Endodermal cell (in vitro differentiated cells): ENCODE measurements around the gene CELSR2. TPM values are rescaled to one million over a fixed set of nuclear protein-coding genes. Genes with fewer than 3 reads are reported as not detected.

Experiments used
- DNase-seq: peaks from one replicate; pipeline ENCODE4 v3.0.0-alpha.2; 2017
- H3K27ac ChIP-seq: 2 replicates; pipeline ENCODE4 v1.5.1; 2013; ENCODE audit warnings: mild to moderate bottlenecking, low read depth, low read length, moderate library complexity
- H3K27me3 ChIP-seq: 2 replicates; pipeline ENCODE4 v1.6.1; 2013; ENCODE audit warnings: mild to moderate bottlenecking, low read length, moderate library complexity; ENCODE audit not compliant: insufficient read depth, control insufficient read depth, poor library complexity, severe bottlenecking
- H3K36me3 ChIP-seq: 2 replicates; pipeline ENCODE4 v1.7.0; 2013; ENCODE audit warnings: mild to moderate bottlenecking, low read length, moderate library complexity; ENCODE audit not compliant: control insufficient read depth, insufficient read depth
- H3K4me1 ChIP-seq: one replicate; pipeline ENCODE4 v1.7.0; 2013; ENCODE audit warnings: low read length; ENCODE audit not compliant: control insufficient read depth, insufficient read depth
- H3K4me3 ChIP-seq: 2 replicates; pipeline ENCODE4 v1.5.1; 2013; ENCODE audit warnings: mild to moderate bottlenecking, low read length, moderate library complexity
- H3K9ac ChIP-seq: 2 replicates; pipeline ENCODE4 v1.6.1; 2013; ENCODE audit warnings: mild to moderate bottlenecking, low read length, moderate library complexity; ENCODE audit not compliant: poor library complexity, severe bottlenecking; ENCODE audit errors: extremely low read depth
- H3K9me3 ChIP-seq: 2 replicates; pipeline ENCODE4 v1.6.1; 2013; ENCODE audit warnings: mild to moderate bottlenecking, low read length, moderate library complexity; ENCODE audit not compliant: control insufficient read depth
- H3K27ac Mint-ChIP-seq: 2 replicates; pipeline ENCODE4 v1.8.0; 2020; ENCODE audit warnings: mixed read lengths
- H3K27me3 Mint-ChIP-seq: 2 replicates; pipeline ENCODE4 v1.8.0; 2021; ENCODE audit warnings: mild to moderate bottlenecking, mixed read lengths; ENCODE audit not compliant: insufficient read depth
- H3K36me3 Mint-ChIP-seq: 2 replicates; pipeline ENCODE4 v1.8.0; 2020; ENCODE audit warnings: low read depth, mixed read lengths
- H3K4me1 Mint-ChIP-seq: 2 replicates; pipeline ENCODE4 v1.8.0; 2020; ENCODE audit warnings: mixed read lengths
- H3K4me3 Mint-ChIP-seq: 2 replicates; pipeline ENCODE4 v1.8.0; 2020; ENCODE audit warnings: mild to moderate bottlenecking, moderate library complexity, mixed read lengths
- H3K9me3 Mint-ChIP-seq: 2 replicates; pipeline ENCODE4 v1.8.0; 2020; ENCODE audit warnings: mild to moderate bottlenecking, mixed read lengths
- WGBS, 2 experiments: methylation state at CpG; one replicate each; pipeline versions ENCODE4 v1.1.5 to v1.1.7; 2013; ENCODE audit warnings: missing lambda C conversion rate in 2 of 2, mixed read lengths in 1 of 2; ENCODE audit not compliant: insufficient coverage in 1 of 2, insufficient read length in 1 of 2; 5-methylcytosine and 5-hydroxymethylcytosine counted together
- total RNA-seq, 2 donors: library from RNA; stranded (reverse); fragmentation: NEBNext Ultra II Directional in 1 of 2; extraction: Animal tissue kit (Norgen Biotek cat#: 25700) in 1 of 2; gene quantifications; 2 replicates in 1 of 2; 3 replicates in 1 of 2; pipeline ENCODE4 v1.2.1, GENCODE V29; 2021
- TF ChIP-seq, protein P1 (sequence below): fragments of 200-600 bp; sonication (generic); conservative IDR thresholded peaks from 2 replicates; pipeline ENCODE4 v1.5.0; 2021; ENCODE audit warnings: antibody characterized with exemption, mild to moderate bottlenecking

Gene CELSR2
- total RNA-seq, 2 donors from 2014 or later = 16.1 to 20.2 TPM

DNA sequence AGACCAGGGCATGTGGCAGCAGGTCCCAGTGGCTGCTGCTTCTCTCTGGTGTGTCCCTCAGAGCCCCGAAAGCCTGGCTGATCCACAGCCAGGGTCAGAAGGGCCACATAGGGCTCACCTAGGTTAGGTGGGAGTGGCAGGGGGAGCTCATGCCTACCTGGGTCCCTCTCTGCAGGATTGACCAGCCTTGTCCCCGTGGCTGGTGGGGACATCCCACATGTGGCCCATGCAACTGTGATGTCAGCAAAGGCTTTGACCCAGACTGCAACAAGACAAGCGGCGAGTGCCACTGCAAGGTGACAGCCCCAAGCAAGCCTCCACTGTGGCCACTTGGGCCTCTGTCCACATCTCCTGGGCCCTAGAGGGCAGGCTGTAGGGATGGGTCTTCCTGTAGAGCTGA lies 15.7 kb downstream of the CELSR2 start:
- Histone ChIP-seq H3K4me1 (peaks cover 2% of the 10 kb centered on the region), H3K36me3 (peaks cover 7% of the 10 kb centered on the region), H3K27ac (no peak overlapping the region), H3K9me3 (no peaks in the 10 kb centered on the region), H3K9ac (no peak overlapping the region), H3K4me3 (no peak overlapping the region), H3K27me3 (no peaks in the 10 kb centered on the region)
- Mint-ChIP-seq H3K36me3 (peaks cover 19% of the 10 kb centered on the region), H3K27ac (no peak overlapping the region), H3K9me3 (peaks cover 1% of the 10 kb centered on the region), H3K27me3 (no peaks in the 10 kb centered on the region), H3K4me1 (peaks cover 3% of the 10 kb centered on the region), H3K4me3 (no peak overlapping the region)
- no peak for DNase-seq
- WGBS, 2 experiments = 90 to 97% methylated on average over 4 of the region's 4 CpGs
- TF ChIP-seq, protein P1, sequence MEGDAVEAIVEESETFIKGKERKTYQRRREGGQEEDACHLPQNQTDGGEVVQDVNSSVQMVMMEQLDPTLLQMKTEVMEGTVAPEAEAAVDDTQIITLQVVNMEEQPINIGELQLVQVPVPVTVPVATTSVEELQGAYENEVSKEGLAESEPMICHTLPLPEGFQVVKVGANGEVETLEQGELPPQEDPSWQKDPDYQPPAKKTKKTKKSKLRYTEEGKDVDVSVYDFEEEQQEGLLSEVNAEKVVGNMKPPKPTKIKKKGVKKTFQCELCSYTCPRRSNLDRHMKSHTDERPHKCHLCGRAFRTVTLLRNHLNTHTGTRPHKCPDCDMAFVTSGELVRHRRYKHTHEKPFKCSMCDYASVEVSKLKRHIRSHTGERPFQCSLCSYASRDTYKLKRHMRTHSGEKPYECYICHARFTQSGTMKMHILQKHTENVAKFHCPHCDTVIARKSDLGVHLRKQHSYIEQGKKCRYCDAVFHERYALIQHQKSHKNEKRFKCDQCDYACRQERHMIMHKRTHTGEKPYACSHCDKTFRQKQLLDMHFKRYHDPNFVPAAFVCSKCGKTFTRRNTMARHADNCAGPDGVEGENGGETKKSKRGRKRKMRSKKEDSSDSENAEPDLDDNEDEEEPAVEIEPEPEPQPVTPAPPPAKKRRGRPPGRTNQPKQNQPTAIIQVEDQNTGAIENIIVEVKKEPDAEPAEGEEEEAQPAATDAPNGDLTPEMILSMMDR = no peak

DNA sequence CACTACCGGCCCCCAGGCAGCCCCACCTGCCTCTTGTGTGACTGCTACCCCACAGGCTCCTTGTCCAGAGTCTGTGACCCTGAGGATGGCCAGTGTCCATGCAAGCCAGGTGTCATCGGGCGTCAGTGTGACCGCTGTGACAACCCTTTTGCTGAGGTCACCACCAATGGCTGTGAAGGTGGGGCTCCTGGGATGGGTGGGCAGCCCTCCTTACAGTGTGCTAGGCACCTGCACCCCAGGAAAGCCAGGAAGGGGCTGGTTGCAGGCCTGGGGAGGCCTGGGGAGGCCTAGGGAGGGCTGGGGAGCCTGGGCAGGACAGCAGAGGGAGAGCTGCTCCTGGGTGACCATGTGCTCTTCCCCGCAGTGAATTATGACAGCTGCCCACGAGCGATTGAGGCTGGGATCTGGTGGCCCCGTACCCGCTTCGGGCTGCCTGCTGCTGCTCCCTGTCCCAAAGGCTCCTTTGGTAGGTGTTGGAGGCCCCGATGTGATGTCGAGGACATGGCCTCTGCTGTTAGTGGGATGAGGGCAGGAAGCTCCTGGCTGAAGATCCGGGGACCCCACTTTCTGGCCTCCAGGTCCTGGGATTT lies 16.5 kb downstream of the CELSR2 start:
- H3K9me3 ChIP-seq = no peaks in the 10 kb centered on the region
- no peaks in the 10 kb centered on the region for H3K27me3 ChIP-seq
- no peak overlapping the region for H3K4me3 ChIP-seq
- Mint-ChIP-seq H3K4me1 (no peaks in the 10 kb centered on the region), H3K4me3 (no peak overlapping the region), H3K27ac (no peak overlapping the region), H3K9me3 (peaks cover 1% of the 10 kb centered on the region), H3K27me3 (no peaks in the 10 kb centered on the region), H3K36me3 (peaks cover 22% of the 10 kb centered on the region)
- H3K27ac ChIP-seq = no peak overlapping the region
- no peak overlapping the region for H3K9ac ChIP-seq
- no peaks in the 10 kb centered on the region for H3K4me1 ChIP-seq
- 90 to 100% methylated on average over 5 to 13 of the region's 13 CpGs for WGBS, 2 experiments
- TF ChIP-seq, protein P1 = no peak
- peaks cover 7% of the 10 kb centered on the region for H3K36me3 ChIP-seq
- no peak for DNase-seq

DNA sequence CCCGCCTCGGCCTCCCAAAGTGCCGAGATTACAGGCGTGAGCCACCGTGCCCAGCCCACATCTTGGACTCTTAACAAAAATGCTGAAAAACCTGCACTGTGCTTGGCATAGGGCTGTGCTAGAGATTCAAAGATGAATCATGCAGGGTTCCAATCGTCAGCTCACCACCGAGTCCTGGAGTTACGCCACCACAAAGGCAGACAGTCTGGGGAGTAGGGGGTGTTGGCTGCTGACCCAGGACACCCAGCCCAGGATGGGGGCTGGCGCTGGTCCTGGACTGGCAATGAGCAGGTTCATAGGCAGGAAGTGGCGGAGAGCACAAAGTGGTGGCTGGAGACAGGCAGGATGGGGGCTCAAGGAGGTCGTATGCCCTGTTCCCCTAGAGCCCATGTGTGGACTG lies 17.6 kb downstream of the CELSR2 start:
- Histone ChIP-seq H3K4me3 (no peak overlapping the region), H3K27ac (no peak overlapping the region), H3K36me3 (peaks cover 7% of the 10 kb centered on the region), H3K9me3 (no peaks in the 10 kb centered on the region), H3K27me3 (no peaks in the 10 kb centered on the region), H3K9ac (no peak overlapping the region), H3K4me1 (no peaks in the 10 kb centered on the region)
- H3K4me1 Mint-ChIP-seq = no peaks in the 10 kb centered on the region
- peaks cover 1% of the 10 kb centered on the region for H3K9me3 Mint-ChIP-seq
- no peak overlapping the region for H3K4me3 Mint-ChIP-seq
- 92 to 98% methylated on average over 9 to 11 of the region's 11 CpGs for WGBS, 2 experiments
- no peak overlapping the region for H3K27ac Mint-ChIP-seq
- DNase-seq = no peak
- H3K27me3 Mint-ChIP-seq = no peaks in the 10 kb centered on the region
- H3K36me3 Mint-ChIP-seq = peaks cover 22% of the 10 kb centered on the region
- TF ChIP-seq, protein P1 = no peak
